Skin epidermis (tissue), 12 donors: ENCODE results near the gene POLR2H.
"Not testable (repeated sequence)": the region's sequence is repeated elsewhere in the genome, so short reads cannot be mapped to it uniquely, and the experiment has no call there.

Source experiments
- H3K27ac ChIP-seq, 21 experiments: fragments of 200-600 bp; sonication (generic) in 11 of 21; one replicate each; pipeline ENCODE4 v1.5.0; 2020; ENCODE audit warnings: mild to moderate bottlenecking in 3 of 21, inconsistent platforms in 2 of 21, moderate library complexity in 2 of 21
- H3K4me3 ChIP-seq, 7 experiments: fragments of 200-600 bp; sonication (generic) in 2 of 7; one replicate each; pipeline ENCODE4 v1.5.0; 2020; ENCODE audit warnings: inconsistent platforms in 2 of 7, mild to moderate bottlenecking in 2 of 7, moderate library complexity in 1 of 7

The POLR2H gene

DNA sequence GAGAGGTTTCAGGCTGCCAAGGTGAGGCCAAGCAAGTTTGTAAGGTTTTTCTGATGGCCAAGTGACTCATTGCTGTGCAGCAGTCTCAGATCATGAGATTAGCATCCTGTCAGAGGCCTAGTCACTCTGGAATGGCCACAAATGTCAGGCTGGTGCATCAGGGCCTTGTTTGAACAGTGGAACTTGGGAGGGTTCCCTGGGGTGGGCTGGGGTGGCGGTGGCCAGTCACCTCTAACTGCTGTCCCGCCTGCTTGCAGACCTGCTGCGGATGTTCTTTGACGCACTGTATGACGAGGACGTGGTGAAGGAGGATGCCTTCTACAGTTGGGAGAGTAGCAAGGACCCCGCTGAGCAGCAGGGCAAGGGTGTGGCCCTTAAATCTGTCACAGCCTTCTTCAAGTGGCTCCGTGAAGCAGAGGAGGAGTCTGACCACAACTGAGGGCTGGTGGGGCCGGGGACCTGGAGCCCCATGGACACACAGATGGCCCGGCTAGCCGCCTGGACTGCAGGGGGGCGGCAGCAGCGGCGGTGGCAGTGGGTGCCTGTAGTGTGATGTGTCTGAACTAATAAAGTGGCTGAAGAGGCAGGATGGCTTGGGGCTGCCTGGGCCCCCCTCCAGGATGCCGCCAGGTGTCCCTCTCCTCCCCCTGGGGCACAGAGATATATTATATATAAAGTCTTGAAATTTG lies 26.9 kb upstream of the POLR2H start:
- Histone ChIP-seq H3K27ac (peak overlapping the region in 18 of 21 experiments; percentile 34 to 99 (median 96)), H3K4me3 (no peak overlapping the region)

DNA sequence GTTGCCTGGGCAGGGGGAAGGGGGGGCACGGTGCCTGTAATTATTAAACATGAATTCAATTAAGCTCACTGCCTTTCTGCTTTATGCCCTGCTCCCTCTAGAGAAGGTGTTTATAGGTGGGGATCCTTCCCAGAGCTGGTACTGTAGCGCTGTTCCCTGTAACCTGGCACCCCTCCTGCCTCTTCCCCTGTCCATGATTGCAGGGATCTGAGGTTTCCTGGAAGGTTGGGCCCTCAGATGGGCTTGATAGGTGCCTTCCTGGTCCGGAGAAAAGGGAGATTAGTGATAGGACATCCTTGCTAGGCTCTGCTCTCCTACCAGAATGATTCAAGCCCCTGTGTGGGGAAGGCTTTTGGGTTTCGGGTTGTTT lies 26.2 kb upstream of the POLR2H start:
- peak overlapping the region in 20 of 21 experiments; percentile 60 to 99 (median 96) for H3K27ac ChIP-seq
- peak overlapping the region in 6 of 7 experiments; percentile 55 to 91 (median 82) for H3K4me3 ChIP-seq

- peak overlapping the region; percentile 60 to 99 (median 95) for H3K27ac ChIP-seq
- H3K4me3 ChIP-seq = peak overlapping the region; percentile 55 to 91 (median 78)
These were observed 25.6 kb upstream of the POLR2H start for GRCh38 chr3:184335661-184336546.

DNA sequence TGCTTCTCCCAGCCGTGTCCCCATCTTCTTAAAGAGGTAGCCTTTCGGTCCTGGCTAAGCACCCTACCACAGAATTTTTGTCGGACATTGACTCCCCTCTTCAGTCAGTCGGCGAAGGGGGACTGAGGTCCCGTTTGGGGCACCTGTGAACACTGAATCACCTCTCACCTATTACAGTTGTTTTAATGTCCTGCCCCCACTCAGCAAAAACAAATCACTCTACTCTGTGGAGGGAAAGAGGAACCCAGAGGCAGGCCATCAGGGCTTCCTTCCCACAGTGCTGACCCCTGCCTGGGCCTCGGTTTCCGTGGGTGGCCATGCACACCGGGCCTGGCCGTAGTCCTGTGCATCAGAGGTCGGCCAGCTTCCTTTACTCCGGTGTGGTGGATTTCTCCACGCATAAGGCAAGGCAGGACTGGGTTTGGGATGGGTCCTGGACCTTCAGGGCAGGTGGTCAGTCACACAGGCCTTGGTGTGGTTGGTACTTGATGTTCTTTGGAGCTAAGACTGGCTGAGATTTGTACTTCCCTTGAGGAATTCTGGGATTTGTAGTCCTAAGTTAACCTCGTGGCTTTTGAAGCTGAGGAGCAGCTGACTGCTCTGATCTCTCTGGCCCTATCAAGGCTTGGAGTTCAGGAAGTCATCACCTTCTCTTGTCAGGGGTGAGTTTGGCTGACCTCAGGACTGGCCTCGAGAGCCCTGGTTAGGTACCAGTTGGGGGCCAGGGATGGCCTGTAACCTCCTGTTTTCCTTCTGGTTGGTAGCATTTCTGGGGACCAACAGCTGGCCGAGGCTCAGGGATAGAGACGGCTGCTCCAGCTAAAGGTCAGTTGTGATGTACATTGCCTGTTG lies 24.7 kb upstream of the POLR2H start:
- Histone ChIP-seq H3K4me3 (peak overlapping the region; percentile 55 to 91 (median 78)), H3K27ac (peak overlapping the region; percentile 60 to 99 (median 95))

- Histone ChIP-seq H3K27ac (peak within 1 kb of the TSS in 20 of 21 experiments; percentile 86 to 99 (median 96)), H3K4me3 (peak within 1 kb of the TSS; percentile 55 to 91 (median 78))
These were observed 24.2 kb upstream of the POLR2H start, which contains the start of gene FAM131A for GRCh38 chr3:184337399-184337714. Gene FAM131A (plus strand): TSS chr3:184337600. CDS start chr3:184337631, 31 bp downstream.

DNA sequence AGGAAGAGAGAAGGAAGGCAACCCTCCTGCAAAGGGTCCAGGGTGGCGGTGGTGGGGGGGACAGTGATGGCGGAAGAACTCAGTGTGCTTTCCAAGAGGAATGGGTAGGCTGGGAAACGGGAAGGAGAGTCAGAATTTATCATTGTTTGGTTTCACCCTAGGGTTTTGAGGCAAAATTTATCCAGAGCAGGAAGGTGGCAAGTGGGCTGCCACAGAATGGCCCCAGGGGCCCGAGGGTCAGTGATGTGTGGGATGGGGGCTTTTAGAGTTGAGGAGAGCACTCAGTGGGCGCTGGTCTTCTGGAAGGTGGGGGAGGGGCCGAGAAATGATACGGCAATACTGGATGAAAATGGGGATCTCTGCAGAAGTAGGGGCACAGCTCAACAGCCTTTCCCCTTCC lies 23.5 kb upstream of the POLR2H start:
- Histone ChIP-seq H3K27ac (peak overlapping the region in 17 of 21 experiments; percentile 39 to 99 (median 96)), H3K4me3 (peak overlapping the region in 1 of 7 experiments; percentile 86)

- H3K4me3 ChIP-seq = peak overlapping the region in 2 of 7 experiments; percentile 13 to 18
- peak overlapping the region in 18 of 21 experiments; percentile 12 to 99 (median 94) for H3K27ac ChIP-seq
These were observed 23.0 kb upstream of the POLR2H start for GRCh38 chr3:184338511-184338945.

GRCh38 chr3:184339001-184339400 lies 22.5 kb upstream of the POLR2H start:
- peak overlapping the region in 17 of 21 experiments; percentile 12 to 99 (median 96) for H3K27ac ChIP-seq

GRCh38 chr3:184339451-184340135 lies 21.9 kb upstream of the POLR2H start:
- H3K27ac ChIP-seq = peak overlapping the region in 11 of 21 experiments; percentile 6 to 99 (median 96)
- not testable (repeated sequence) for H3K4me3 ChIP-seq

More at GRCh38 chr3:184339001-184339400, 22.5 kb upstream of the POLR2H start:
- peak overlapping the region in 2 of 7 experiments; percentile 13 to 18 for H3K4me3 ChIP-seq

DNA sequence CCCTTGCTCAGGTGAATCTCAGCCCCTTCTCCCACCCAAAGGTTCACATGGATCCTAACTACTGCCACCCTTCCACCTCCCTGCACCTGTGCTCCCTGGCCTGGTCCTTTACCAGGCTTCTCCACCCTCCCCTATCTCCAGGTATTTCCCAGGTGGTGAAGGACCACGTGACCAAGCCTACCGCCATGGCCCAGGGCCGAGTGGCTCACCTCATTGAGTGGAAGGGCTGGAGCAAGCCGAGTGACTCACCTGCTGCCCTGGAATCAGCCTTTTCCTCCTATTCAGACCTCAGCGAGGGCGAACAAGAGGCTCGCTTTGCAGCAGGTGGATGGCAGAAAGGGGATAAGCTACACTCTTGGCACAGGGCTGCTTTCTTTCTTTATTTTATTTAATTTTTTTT lies 19.6 kb upstream of the POLR2H start:
- no peak overlapping the region for H3K4me3 ChIP-seq
- no peak overlapping the region for H3K27ac ChIP-seq

DNA sequence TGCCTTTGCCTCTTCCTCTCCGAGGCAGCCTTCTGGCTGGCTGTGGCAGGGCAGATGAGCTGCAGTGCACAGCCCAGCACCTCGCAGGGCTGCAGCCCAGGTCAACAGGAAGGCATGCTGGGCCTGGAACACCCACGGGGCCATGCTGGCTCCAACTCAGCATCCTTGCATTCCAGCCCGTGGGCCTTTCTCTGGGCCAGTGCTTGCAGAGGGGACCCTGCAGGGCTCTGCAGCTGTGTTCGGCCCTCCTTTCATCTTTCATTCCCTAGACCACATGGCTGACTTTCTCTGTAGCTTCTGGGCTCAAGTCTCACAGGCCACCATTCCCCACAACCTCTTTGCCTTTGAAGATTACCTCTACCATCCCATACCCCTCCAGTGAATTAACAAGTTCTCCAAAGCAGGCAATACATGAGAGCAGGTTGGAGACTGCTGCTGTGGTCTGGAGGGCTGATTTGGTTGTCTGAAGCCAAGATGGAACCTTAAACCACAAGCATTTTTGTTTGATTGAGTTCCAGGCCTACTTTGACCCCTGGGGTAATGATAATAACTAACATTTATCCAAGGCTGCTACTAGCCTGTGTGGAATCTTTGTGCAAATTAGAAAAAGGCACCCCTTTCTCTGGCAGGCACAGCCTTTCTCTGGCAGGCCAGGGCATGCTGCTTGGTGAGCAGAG lies 18.2 kb upstream of the POLR2H start:
- Histone ChIP-seq H3K4me3 (no peak overlapping the region), H3K27ac (no peak overlapping the region)

DNA sequence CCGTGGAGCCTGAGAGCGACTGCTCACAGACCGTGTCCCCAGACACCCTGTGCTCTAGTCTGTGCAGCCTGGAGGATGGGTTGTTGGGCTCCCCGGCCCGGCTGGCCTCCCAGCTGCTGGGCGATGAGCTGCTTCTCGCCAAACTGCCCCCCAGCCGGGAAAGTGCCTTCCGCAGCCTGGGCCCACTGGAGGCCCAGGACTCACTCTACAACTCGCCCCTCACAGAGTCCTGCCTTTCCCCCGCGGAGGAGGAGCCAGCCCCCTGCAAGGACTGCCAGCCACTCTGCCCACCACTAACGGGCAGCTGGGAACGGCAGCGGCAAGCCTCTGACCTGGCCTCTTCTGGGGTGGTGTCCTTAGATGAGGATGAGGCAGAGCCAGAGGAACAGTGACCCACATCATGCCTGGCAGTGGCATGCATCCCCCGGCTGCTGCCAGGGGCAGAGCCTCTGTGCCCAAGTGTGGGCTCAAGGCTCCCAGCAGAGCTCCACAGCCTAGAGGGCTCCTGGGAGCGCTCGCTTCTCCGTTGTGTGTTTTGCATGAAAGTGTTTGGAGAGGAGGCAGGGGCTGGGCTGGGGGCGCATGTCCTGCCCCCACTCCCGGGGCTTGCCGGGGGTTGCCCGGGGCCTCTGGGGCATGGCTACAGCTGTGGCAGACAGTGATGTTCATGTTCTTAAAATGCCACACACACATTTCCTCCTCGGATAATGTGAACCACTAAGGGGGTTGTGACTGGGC lies 16.8 kb upstream of the POLR2H start:
- Histone ChIP-seq H3K4me3 (no peak overlapping the region), H3K27ac (peak overlapping the region in 5 of 21 experiments; percentile 23 to 69 (median 30))

- no peak overlapping the region for H3K4me3 ChIP-seq
- peak overlapping the region in 7 of 21 experiments; percentile 5 to 69 (median 30) for H3K27ac ChIP-seq
These were observed 16.0 kb upstream of the POLR2H start for GRCh38 chr3:184345317-184346144.

DNA sequence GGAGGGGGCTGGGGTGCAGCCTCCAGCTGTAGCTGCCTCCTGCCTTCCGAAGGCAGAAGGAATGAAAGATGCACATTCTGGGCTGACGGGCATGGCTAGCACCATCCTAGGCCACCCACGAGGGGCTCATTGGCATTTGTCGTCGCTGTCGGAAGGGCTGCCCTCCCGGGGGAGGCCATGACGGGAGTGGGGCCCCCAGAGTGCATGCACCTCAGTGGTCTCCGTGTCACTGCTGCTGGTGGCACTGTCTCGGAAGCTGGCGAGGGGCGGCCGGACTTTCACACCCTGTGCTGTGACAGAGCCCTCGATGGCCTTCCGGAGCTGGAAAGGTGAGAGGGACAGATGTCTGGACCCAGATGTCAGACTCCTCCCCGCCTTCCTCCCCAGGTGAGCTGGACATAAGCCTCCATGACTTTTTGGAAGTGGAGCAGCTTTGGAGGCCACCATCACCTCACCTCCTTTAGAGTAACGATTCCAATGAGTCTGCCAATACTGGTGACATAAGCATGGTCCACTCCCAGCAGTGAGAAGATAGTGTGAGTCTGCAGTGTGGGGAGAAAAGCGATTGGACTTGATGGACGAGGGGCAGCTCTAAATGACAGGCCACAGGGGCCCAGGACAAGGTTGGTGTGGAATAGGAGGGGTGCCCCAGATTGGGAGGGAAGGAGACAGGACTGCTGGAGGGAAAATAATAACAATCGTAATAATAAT lies 14.9 kb upstream of the POLR2H start:
- Histone ChIP-seq H3K4me3 (no peak overlapping the region), H3K27ac (peak overlapping the region in 4 of 21 experiments; percentile 5 to 69 (median 28))

DNA sequence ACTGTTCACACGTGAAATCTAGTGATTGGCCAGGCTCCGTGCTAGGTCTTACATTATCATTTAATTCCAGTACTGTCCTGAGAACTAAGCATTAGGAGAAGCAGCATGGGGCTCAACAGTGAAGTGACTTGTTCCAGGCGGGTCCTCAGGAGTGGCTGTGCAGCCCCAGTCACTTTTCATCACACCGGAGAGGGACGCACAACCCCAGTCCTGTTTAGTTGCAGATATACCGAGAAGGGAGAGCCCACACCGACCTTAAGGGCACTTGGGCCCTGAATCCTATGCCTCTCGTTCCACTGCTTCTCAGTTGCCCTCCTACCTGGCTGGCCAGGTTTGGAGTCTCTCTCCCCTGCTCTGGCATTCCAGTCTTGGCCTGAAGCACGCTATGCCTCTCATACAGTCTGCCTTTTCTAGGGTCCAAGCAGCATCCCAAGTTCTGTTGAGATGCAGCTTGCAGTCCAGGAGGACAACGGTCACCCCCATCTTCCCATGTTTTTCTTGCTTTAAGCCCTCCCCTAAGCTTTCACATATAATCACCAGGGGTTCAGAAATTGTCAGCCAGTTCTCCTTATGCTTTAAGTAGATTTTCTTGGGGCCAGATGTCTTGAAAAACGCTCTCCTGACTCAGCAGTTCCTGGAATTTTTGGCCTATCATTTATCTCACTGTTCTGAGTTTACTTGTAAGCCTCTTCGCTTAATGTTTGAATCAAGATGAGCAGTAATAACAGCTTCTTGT lies 14.0 kb upstream of the POLR2H start:
- no peak overlapping the region for H3K4me3 ChIP-seq
- peak overlapping the region in 1 of 21 experiments; percentile 17 for H3K27ac ChIP-seq

DNA sequence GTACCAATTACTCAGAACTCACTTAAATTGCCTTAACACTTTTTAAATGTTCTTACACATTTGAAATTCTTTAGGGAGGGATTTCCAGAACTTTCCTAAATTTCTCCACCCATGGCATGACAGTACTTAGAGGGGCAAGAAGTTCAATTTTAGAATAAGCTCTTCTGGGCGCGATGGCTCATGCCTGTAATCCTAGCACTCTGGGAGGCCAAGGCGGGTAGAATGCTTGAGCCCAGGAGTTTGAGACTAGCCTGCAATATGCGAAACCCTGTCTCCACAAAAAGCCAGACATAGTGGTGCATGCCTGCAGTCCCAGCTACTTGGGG lies 13.5 kb upstream of the POLR2H start:
- Histone ChIP-seq H3K27ac (peak overlapping the region in 1 of 21 experiments; percentile 17), H3K4me3 (no peak overlapping the region)
